HG03442 (cell line): Measurements from ENCODE around the gene STAM.
A peak's percentile ranks its signal among the peaks of the same experiment; 100 is the strongest.
"Not testable (repeated sequence)": the region's sequence is repeated elsewhere in the genome, so short reads cannot be mapped to it uniquely, and the experiment has no call there.

Experiments used
- ATAC-seq: cut with Tn5 transposase; IDR thresholded peaks from one replicate; pipeline ENCODE4 v1.9.1; 2021; ENCODE audit warnings: mild to moderate bottlenecking, moderate library complexity; ENCODE audit not compliant: unreplicated experiment

STAM gene

GRCh38 chr10:17722317-17723014, 78.5 kb downstream of the STAM start:
- ATAC-seq: not testable (repeated sequence)

- no peak for ATAC-seq
Measured at GRCh38 chr10:17725703-17726102, 81.8 kb downstream of the STAM start.

GRCh38 chr10:17729630-17730029, 85.7 kb downstream of the STAM start:
- ATAC-seq: no peak

GRCh38 chr10:17730667-17731066, 86.7 kb downstream of the STAM start:
- ATAC-seq: no peak

GRCh38 chr10:17731331-17732020, 87.5 kb downstream of the STAM start:
- ATAC-seq: no peak

- no peak for ATAC-seq
Measured at GRCh38 chr10:17733620-17734019, 89.7 kb downstream of the STAM start.

- no peak for ATAC-seq
Measured at GRCh38 chr10:17734432-17735080, 90.6 kb downstream of the STAM start.

- ATAC-seq: no peak
Measured at GRCh38 chr10:17735166-17735941, 91.4 kb downstream of the STAM start.

- no peak for ATAC-seq
Measured at GRCh38 chr10:17736223-17736622, 92.3 kb downstream of the STAM start.

GRCh38 chr10:17737027-17737965, 93.3 kb downstream of the STAM start:
- ATAC-seq: no peak

- ATAC-seq: no peak
Measured at GRCh38 chr10:17740668-17741067, 96.7 kb downstream of the STAM start.

- peak; percentile 47 for ATAC-seq
Measured at GRCh38 chr10:17742918-17743317, 99.0 kb downstream of the STAM start.

GRCh38 chr10:17743437-17743836, 99.5 kb downstream of the STAM start:
- ATAC-seq: no peak

- no peak for ATAC-seq
Measured at GRCh38 chr10:17744341-17744861, 100.5 kb downstream of the STAM start.

- ATAC-seq: no peak
Measured at GRCh38 chr10:17747883-17748550, 104.1 kb downstream of the STAM start.

- no peak for ATAC-seq
Measured at GRCh38 chr10:17749890-17750289, 105.9 kb downstream of the STAM start.

GRCh38 chr10:17751781-17752445, 108.0 kb downstream of the STAM start, which contains the start of gene TMEM236:
TSS of gene TMEM236 (plus strand) at chr10:17752201. CDS start at chr10:17752296, 95 bp downstream.
- no peak for ATAC-seq

GRCh38 chr10:17756557-17757217, 112.7 kb downstream of the STAM start:
- ATAC-seq: peak; percentile 94
